HL-60 (cell line): ENCODE results near the gene F5.

Experiments
- CTCF ChIP-seq: IDR thresholded peaks from one replicate; pipeline ENCODE4 v1.5.1; 2011; ENCODE audit warnings: low read length, control low read depth, inconsistent platforms; ENCODE audit not compliant: insufficient read depth
- GABPA ChIP-seq: IDR thresholded peaks from 2 replicates; pipeline ENCODE4 v1.6.1; 2012; ENCODE audit warnings: low read depth
- POLR2AphosphoS5 ChIP-seq: IDR thresholded peaks from 2 replicates; pipeline ENCODE4 v1.6.1; 2012; ENCODE audit warnings: low read depth
- REST ChIP-seq: IDR thresholded peaks from 2 replicates; pipeline ENCODE4 v1.6.1; 2012; ENCODE audit warnings: low read depth; ENCODE audit not compliant: insufficient replicate concordance
- SPI1 ChIP-seq: IDR thresholded peaks from 2 replicates; pipeline ENCODE4 v1.6.1; 2012; ENCODE audit warnings: low read depth, mild to moderate bottlenecking, borderline replicate concordance

- no peak for TF ChIP-seq CTCF
- no peak for TF ChIP-seq REST
- TF ChIP-seq POLR2AphosphoS5, result no peak
- TF ChIP-seq SPI1, result no peak
- TF ChIP-seq GABPA, result no peak
Measured at GRCh38 chr1:169527001-169527400, 59.3 kb downstream of the F5 start.
